ENCODE data around the gene PCIF1. TPM values are rescaled to one million over a fixed set of nuclear protein-coding genes. Genes with fewer than 3 reads are reported as not detected.
"Not testable (repeated sequence)": the region's sequence is repeated elsewhere in the genome, so short reads cannot be mapped to it uniquely, and the experiment has no call there.

The PCIF1 gene
- total RNA-seq, 1 experiment from 2014 or later, result 18.4 TPM

DNA sequence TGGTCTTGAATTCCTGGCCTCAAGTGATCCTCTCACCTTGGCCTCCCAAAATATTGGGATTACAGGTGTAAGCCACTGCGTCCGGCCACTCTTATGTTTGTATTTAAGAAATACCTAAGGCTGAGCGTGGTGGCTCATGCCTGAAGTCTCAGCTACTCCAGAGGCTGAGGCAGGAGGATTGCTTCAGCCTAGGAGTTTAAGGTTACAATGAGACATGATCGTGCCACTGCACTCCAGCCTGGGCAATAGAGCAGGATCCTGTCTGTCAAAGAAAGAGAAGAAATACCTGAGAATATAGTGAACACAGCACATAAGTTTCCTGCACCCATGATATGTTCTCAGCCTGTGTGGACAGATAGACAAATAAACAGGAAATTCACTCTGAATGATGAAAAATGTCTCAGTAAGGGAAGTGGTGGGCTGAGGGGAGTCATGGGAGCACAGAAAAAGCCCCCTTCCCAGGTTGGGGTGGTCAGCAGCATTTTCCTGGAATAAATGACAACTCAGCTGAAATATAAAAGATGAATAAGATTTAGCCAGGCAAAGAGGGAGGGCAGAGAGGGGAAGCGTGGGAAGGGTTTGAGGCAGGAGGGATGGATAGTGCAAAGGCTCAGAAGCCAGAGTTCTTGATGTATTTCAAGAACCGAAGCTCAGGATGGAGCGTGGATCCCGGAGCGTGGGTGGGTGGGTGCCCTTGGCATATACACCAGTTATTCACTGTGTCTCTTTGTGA lies 60.4 kb downstream of the PCIF1 start:
- peak overlapping the region; percentile 36 for H3K9ac ChIP-seq (ENCODE audit: low read length)
- ChIA-PET CTCF (interaction anchor here (1.0 kb wide), 1 partner anchor 8 kb away, joined by 5 read pairs; no protein-coding TSS in a partner anchor), POLR2A (ENCODE audit: unreplicated experiment) (interaction anchor here (0.7 kb wide), 1 partner anchor 651 kb away, joined by 5 read pairs; no protein-coding TSS in a partner anchor)
- peak overlapping the region; percentile 22; the same call in 1 of the 2 replicates for H3K4me3 ChIP-seq (ENCODE audit: low read length)
- H3K36me3 ChIP-seq (ENCODE audit: low read depth, low read length), result no peaks in the 10 kb centered on the region
- H4K20me1 ChIP-seq (ENCODE audit: low read length), result no peaks in the 10 kb centered on the region
- H3K27me3 ChIP-seq (ENCODE audit: low read length), result no peaks in the 10 kb centered on the region
- H3K9me2 ChIP-seq (replicated peaks; ENCODE audit: low read length), result no peaks in the 10 kb centered on the region
- ATAC-seq (no peak), DNase-seq (no peak)
- intact Hi-C loops (cut with micrococcal nuclease), result no loop called here
- TF ChIP-seq EZH2 (IDR thresholded peaks at IDR 0.05; ENCODE audit: low read length, unreplicated experiment) (no peak), EZH2phosphoT487 (IDR thresholded peaks at IDR 0.05; ENCODE audit: borderline replicate concordance, low read length) (no peak)
- TF ChIP-seq, protein P1, sequence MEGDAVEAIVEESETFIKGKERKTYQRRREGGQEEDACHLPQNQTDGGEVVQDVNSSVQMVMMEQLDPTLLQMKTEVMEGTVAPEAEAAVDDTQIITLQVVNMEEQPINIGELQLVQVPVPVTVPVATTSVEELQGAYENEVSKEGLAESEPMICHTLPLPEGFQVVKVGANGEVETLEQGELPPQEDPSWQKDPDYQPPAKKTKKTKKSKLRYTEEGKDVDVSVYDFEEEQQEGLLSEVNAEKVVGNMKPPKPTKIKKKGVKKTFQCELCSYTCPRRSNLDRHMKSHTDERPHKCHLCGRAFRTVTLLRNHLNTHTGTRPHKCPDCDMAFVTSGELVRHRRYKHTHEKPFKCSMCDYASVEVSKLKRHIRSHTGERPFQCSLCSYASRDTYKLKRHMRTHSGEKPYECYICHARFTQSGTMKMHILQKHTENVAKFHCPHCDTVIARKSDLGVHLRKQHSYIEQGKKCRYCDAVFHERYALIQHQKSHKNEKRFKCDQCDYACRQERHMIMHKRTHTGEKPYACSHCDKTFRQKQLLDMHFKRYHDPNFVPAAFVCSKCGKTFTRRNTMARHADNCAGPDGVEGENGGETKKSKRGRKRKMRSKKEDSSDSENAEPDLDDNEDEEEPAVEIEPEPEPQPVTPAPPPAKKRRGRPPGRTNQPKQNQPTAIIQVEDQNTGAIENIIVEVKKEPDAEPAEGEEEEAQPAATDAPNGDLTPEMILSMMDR (conservative IDR thresholded peaks at IDR 0.05; ENCODE audit: low read depth, low read length), result no peak
- peaks cover 33% of the 10 kb centered on the region for H3K4me1 ChIP-seq (ENCODE audit: insufficient read depth, low read length)
- H3K79me2 ChIP-seq (ENCODE audit: low read length), result no peaks in the 10 kb centered on the region
- BruUV-seq (replicated peaks), result no TSS peak
- H3K4me2 ChIP-seq (ENCODE audit: low read length), result peak overlapping the region; percentile 73
- peak overlapping the region; percentile 85 for H3K27ac ChIP-seq (ENCODE audit: low read length)
- H2AFZ ChIP-seq (ENCODE audit: low read length), result peak overlapping the region; percentile 37
- H3F3A ChIP-seq (ENCODE audit: low read length, unreplicated experiment), result no peaks in the 10 kb centered on the region
- no peaks in the 10 kb centered on the region for H3K9me3 ChIP-seq (ENCODE audit: low read length)

DNA sequence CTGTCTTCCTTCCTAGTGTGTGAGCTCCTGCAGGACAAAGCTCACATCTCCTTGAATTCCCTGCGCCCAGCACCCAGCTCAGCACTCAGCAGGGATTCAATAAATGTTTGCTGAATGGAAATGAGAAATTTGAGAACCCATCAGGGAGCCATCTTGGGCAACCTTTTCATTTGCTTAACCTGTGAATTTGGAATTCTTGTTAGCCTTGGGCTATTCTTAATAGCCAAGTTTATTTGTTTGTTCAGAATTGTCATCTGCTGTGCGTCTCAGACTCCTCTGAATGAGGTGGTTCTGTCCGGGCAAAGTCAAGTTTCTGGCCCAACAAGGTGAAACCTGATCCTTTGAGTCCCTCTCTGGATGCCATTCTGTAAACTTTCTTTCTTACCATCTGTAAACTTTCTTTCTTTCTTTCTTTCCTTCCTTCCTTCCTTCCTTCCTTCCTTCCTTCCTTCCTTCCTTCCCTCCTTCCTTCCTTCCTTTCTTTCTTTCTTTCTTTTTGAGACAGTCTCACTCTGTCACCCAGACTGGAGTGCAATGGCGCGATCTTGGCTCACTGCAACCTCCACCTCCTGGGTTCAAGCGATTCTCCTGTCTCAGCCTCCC lies 61.1 kb downstream of the PCIF1 start:
- intact Hi-C loops (cut with micrococcal nuclease); H3F3A ChIP-seq (ENCODE audit: low read length, unreplicated experiment); BruUV-seq (replicated peaks); H3K9me3 ChIP-seq (ENCODE audit: low read length); H3K36me3 ChIP-seq (ENCODE audit: low read depth, low read length); H4K20me1 ChIP-seq (ENCODE audit: low read length); H3K79me2 ChIP-seq (ENCODE audit: low read length); H3K9me2 ChIP-seq (replicated peaks; ENCODE audit: low read length); H3K27me3 ChIP-seq (ENCODE audit: low read length): not testable (repeated sequence)
- Histone ChIP-seq H3K4me2 (ENCODE audit: low read length) (peak overlapping the region; percentile 73), H3K9ac (ENCODE audit: low read length) (peak overlapping the region; percentile 36), H3K4me1 (ENCODE audit: insufficient read depth, low read length) (peaks cover 33% of the 10 kb centered on the region), H3K4me3 (ENCODE audit: low read length) (peak overlapping the region; percentile 22; the same call in 1 of the 2 replicates), H2AFZ (ENCODE audit: low read length) (peak overlapping the region; percentile 37), H3K27ac (ENCODE audit: low read length) (peak overlapping the region; percentile 85)
- ATAC-seq (peak; percentile 69), DNase-seq (peak; percentile 96)
- POLR2A ChIA-PET (ENCODE audit: unreplicated experiment), result interaction anchor here (0.7 kb wide), 1 partner anchor 651 kb away, joined by 5 read pairs; no protein-coding TSS in a partner anchor
- CTCF ChIA-PET, result interaction anchor here (1.0 kb wide), 1 partner anchor 9 kb away, joined by 5 read pairs; no protein-coding TSS in a partner anchor

DNA sequence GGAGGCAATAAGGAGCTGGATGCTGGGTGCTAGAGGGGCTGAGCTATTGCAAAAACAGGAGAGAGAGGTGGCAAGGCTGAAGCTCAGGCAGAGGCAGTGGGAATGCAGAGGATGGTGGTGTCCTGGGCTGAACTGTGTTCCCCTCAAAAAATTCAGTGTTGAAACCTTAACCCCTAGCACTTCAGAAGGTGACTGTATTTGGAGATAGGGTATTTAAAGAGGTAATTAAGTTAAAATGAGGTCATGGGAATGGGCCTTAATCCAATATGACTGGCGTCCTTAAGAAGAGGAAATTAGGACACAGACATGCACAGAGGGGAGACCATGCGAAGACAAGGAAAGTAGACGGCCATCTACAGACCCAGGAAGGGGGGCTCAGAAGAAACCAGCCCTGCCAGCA lies 62.7 kb downstream of the PCIF1 start:
- POLR2A ChIA-PET (ENCODE audit: unreplicated experiment), result no interaction called here
- intact Hi-C loops (cut with micrococcal nuclease), result no loop called here

More for the DNA sequence above, 62.7 kb downstream of the PCIF1 start:
- H3F3A ChIP-seq (ENCODE audit: low read length, unreplicated experiment), result no peaks in the 10 kb centered on the region
- no peak overlapping the region for H3K27ac ChIP-seq (ENCODE audit: low read length)
- no peaks in the 10 kb centered on the region for H3K9me2 ChIP-seq (replicated peaks; ENCODE audit: low read length)
- DNase-seq (no peak), ATAC-seq (no peak)
- no peaks in the 10 kb centered on the region for H4K20me1 ChIP-seq (ENCODE audit: low read length)
- no peaks in the 10 kb centered on the region for H3K36me3 ChIP-seq (ENCODE audit: low read depth, low read length)
- no peaks in the 10 kb centered on the region for H3K27me3 ChIP-seq (ENCODE audit: low read length)
- TF ChIP-seq EZH2 (IDR thresholded peaks at IDR 0.05; ENCODE audit: low read length, unreplicated experiment), result no peak
- TF ChIP-seq, protein P1 (conservative IDR thresholded peaks at IDR 0.05; ENCODE audit: low read depth, low read length), result no peak
- no peak for TF ChIP-seq EZH2phosphoT487 (IDR thresholded peaks at IDR 0.05; ENCODE audit: borderline replicate concordance, low read length)
- no peak overlapping the region for H3K4me3 ChIP-seq (ENCODE audit: low read length)
- no peak overlapping the region for H3K9ac ChIP-seq (ENCODE audit: low read length)
- H3K9me3 ChIP-seq (ENCODE audit: low read length), result no peaks in the 10 kb centered on the region
- peaks cover 33% of the 10 kb centered on the region for H3K4me1 ChIP-seq (ENCODE audit: insufficient read depth, low read length)
- BruUV-seq (replicated peaks), result no TSS peak
- CTCF ChIA-PET, result no interaction called here
- no peak overlapping the region for H3K4me2 ChIP-seq (ENCODE audit: low read length)
- H3K79me2 ChIP-seq (ENCODE audit: low read length), result no peaks in the 10 kb centered on the region
- H2AFZ ChIP-seq (ENCODE audit: low read length), result no peak overlapping the region

Other genes with a start within 250 kb of the PCIF1 start
- not detected in 2 replicates for gene WFDC13, start 232.6 kb upstream of the PCIF1 start, total RNA-seq (2014; rRNA removed)
- gene WFDC10B, start 229.7 kb upstream of the PCIF1 start, total RNA-seq (2014; rRNA removed), result not detected in 2 replicates
- not detected in 2 replicates for gene SPINT4, start 212.3 kb upstream of the PCIF1 start, total RNA-seq (2014; rRNA removed)
- 3.0 and 6.0 TPM in 2 replicates for gene WFDC3, start 142.8 kb upstream of the PCIF1 start, total RNA-seq (2014; rRNA removed)
- 187 and 194 TPM in 2 replicates for gene DNTTIP1, start 142.7 kb upstream of the PCIF1 start, total RNA-seq (2014; rRNA removed)
- gene UBE2C, start 122.0 kb upstream of the PCIF1 start, total RNA-seq (2014; rRNA removed), result 251 and 304 TPM in 2 replicates
- not detected in 2 replicates for gene TNNC2, start 107.4 kb upstream of the PCIF1 start, total RNA-seq (2014; rRNA removed)
- gene SNX21, start 100.9 kb upstream of the PCIF1 start, total RNA-seq (2014; rRNA removed), result 90.1 and 108 TPM in 2 replicates
- gene ACOT8, start 77.3 kb upstream of the PCIF1 start, total RNA-seq (2014; rRNA removed), result 57.4 and 58.8 TPM in 2 replicates
- 2.1 and 4.2 TPM in 2 replicates for gene ZSWIM3, start 77.1 kb upstream of the PCIF1 start, total RNA-seq (2014; rRNA removed)
- gene ZSWIM1, start 53.5 kb upstream of the PCIF1 start, total RNA-seq (2014; rRNA removed), result 9.4 and 16.3 TPM in 2 replicates
- 0.40 and 0.46 TPM in 2 replicates for gene SPATA25, start 47.1 kb upstream of the PCIF1 start, total RNA-seq (2014; rRNA removed)
- gene NEURL2, start 43.5 kb upstream of the PCIF1 start, total RNA-seq (2014; rRNA removed), result 2.3 and 3.7 TPM in 2 replicates
- gene CTSA, start 43.3 kb upstream of the PCIF1 start, total RNA-seq (2014; rRNA removed), result 98.0 and 129 TPM in 2 replicates
- gene PLTP, start 22.5 kb upstream of the PCIF1 start, total RNA-seq (2014; rRNA removed), result 56.6 and 61.5 TPM in 2 replicates
- gene ZNF335, start 37.5 kb downstream of the PCIF1 start, total RNA-seq (2014; rRNA removed), result 32.2 and 36.9 TPM in 2 replicates
- 0.77 and 1.0 TPM in 2 replicates for gene MMP9, start 74.2 kb downstream of the PCIF1 start, total RNA-seq (2014; rRNA removed)
- 2.4 TPM in 1 of 2 replicates, not detected in the other for gene SLC12A5, start 94.5 kb downstream of the PCIF1 start, total RNA-seq (2014; rRNA removed)
- gene NCOA5, start 155.3 kb downstream of the PCIF1 start, total RNA-seq (2014; rRNA removed), result 26.9 and 32.1 TPM in 2 replicates
- gene CD40, start 183.6 kb downstream of the PCIF1 start, total RNA-seq (2014; rRNA removed), result 4.6 and 5.0 TPM in 2 replicates

Measured in PC-3 (cell line).